GM12801 (cell line): Measurements from ENCODE around the gene COL4A2.

Experiments used
- TF ChIP-seq, protein P1 (sequence below): IDR thresholded peaks from one replicate; pipeline ENCODE4 v1.5.1; 2011; ENCODE audit warnings: control low read depth; ENCODE audit not compliant: insufficient read length; ENCODE audit errors: extremely low read depth

The COL4A2 gene

DNA sequence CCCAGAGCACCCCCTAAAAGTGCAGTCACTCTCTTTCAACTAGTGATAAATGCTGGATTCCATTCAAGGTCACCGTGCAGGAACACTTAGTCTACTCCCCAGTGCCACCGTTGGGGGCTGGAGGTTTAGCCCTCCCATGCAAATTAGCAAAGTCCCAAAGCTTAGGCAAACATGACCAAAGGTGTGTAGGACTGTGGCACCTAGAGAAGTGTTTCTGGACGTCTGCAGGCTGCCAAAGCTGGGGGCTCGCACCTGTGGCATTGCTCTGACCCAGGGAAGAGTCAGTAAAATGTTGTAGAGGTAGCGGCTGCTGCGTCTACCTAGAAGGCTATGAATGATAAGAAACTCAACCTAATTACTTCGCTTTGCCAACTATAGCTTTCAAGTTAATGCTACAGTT lies 14.0 kb upstream of the COL4A2 start:
- TF ChIP-seq, protein P1, sequence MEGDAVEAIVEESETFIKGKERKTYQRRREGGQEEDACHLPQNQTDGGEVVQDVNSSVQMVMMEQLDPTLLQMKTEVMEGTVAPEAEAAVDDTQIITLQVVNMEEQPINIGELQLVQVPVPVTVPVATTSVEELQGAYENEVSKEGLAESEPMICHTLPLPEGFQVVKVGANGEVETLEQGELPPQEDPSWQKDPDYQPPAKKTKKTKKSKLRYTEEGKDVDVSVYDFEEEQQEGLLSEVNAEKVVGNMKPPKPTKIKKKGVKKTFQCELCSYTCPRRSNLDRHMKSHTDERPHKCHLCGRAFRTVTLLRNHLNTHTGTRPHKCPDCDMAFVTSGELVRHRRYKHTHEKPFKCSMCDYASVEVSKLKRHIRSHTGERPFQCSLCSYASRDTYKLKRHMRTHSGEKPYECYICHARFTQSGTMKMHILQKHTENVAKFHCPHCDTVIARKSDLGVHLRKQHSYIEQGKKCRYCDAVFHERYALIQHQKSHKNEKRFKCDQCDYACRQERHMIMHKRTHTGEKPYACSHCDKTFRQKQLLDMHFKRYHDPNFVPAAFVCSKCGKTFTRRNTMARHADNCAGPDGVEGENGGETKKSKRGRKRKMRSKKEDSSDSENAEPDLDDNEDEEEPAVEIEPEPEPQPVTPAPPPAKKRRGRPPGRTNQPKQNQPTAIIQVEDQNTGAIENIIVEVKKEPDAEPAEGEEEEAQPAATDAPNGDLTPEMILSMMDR = no peak

DNA sequence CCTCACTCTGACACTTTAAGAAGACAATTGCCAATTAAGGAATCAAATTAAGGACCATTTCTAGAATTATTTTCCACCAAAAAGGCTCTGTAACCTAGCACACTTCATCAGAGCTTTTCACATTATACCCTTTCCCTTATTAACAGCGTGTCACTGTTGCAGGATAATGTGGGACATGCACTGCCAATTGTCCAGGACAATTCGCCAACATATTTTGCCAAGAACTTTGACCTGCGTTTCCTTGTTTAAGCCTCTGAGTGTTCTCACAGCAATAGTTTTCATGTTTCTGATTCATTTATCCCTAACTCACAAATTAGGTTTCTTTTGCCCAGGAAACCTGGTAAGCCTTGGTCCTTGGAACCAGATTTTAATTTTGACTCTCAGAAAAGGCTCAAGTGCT lies 13.4 kb upstream of the COL4A2 start:
- TF ChIP-seq, protein P1 = no peak

DNA sequence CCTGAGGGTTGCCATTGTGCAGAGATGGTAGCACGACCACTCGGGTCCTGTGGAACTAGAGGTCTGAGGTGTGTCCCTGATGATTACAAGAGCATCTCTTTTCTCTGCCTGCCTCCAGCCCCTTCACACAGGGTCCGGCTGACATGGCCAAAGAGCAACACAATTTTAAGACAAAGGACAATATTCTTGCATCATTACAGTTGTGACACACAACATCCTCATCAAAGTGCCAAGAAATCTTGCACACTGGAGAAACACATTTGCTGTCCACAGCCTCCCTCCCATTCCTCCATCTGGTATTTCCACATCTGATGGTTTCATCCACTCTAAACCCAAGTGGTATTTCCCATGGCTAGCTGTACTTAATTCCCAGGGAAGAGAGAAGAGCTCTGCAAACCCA lies 12.9 kb upstream of the COL4A2 start:
- TF ChIP-seq, protein P1 = no peak

DNA sequence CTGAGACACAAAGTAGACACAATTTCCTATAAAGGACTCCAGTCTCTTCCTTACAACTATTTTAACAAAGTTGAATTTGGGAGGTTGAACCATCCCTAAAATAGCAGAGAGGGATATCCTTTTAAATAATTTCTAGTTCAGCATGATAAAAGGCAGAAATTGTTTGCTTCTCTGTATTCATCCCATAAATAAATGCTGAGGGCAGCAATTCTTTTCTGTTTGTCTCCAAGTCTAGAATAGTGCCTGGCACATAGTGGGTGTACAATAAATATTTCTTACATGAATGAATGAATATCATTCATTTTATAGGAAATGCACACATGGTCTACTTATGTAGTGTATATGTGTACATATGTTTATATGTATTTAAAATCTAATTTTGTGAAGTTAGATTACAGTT lies 12.5 kb upstream of the COL4A2 start:
- TF ChIP-seq, protein P1 = no peak

DNA sequence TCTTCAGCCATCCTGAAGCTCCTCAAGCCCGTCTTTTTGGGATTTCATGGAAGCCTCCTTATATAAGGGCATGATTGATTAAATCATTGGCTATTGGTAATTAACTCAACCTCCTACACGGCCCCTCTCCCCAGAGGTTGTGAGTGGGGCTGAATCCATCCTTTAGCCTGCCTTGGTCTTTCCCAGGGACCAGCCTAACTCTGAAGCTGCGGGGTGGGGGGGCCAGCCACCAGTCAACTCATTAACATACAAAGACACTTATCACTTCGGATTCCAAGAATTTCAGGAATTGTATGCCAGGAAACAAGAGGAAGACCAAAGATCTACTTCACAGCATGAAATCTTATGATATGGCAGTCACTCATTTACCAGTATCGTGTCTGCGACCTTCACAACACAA lies 10.1 kb upstream of the COL4A2 start:
- TF ChIP-seq, protein P1 = no peak

DNA sequence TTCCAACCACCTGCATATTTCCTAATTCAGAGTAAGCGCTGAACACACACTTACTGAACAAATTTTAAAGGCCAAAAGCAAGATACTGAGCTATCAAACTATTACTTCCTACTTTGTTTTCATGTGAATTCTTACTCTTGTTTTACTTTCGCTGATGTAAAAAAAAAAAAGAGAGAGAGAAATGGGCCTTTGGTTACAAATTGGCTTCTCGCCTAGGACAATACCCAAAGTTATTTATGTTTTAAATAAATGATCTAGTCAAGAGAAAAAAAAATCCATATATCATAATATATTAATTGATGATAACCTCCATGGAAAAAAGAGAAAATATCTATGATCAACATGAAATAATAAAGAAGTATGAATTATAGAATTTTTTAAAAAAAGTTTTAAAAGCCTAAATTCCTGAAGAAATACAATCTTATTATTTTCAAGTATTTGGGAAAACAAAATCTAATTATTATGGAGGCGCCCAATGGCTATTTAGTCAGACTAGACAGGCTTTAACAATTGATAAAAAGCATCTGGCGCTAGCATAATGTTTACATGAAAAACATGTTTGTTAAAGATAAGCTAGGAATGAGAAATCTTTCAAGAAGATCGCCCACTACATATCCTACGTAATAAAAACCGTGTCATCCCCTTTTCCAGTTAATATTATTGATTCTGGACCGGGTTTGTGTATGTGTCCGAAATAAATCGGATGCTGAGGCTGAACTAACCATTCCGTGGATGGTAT lies 9.1 kb upstream of the COL4A2 start:
- TF ChIP-seq, protein P1 = no peak

DNA sequence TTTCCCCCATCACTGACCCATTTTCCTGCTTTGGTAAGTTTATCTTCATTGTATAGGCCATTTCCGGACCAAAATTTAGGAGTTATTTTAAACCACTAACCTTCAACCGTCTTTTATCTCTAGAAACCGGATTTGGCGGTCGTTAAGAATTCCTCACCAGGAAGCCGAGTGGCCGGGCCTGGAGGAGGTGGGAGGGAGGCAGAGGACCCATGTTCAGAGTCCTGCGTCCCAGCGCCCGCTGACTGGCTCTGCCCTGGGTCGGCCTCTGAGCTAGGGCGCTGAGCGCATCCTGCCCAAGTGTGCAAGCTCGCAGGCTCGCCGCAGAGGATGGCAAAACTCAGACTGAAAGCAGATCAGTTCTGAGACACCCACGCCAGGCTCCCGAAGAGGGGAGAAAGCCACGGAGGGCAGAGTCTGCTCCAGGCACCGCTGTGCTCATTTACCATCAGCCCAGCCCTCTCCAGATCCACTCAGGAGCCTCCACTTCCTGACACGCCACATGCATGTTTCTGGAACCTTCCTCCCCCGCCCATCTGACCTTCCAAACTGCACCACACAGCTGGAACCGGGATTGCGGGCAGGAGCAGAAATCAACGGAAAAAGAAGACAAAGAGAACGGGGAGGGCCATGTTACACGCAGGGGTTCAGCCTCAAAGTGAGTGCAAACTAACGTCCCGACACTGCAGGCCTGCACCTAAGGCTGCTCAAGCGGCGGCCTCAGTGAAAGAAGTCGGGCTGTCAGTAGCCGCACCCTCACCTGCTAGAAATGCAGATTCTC lies 8.4 kb upstream of the COL4A2 start:
- TF ChIP-seq, protein P1 = no peak
